Kidney epithelial cell (primary cell): ENCODE data around the gene FRMPD2. TPM values are rescaled to one million over a fixed set of nuclear protein-coding genes. Genes with fewer than 3 reads are reported as not detected.
"Not testable (repeated sequence)": the region's sequence is repeated elsewhere in the genome, so short reads cannot be mapped to it uniquely, and the experiment has no call there.

Experiments
- DNase-seq: peaks from one replicate; pipeline ENCODE4 v3.0.0-alpha.2; 2010; ENCODE audit warnings: low read depth
- H3K27me3 ChIP-seq: 2 replicates; pipeline ENCODE4 v1.6.0; 2011; ENCODE audit warnings: low read length; ENCODE audit not compliant: control insufficient read depth, insufficient read depth
- H3K36me3 ChIP-seq: 2 replicates; pipeline ENCODE4 v1.5.1; 2011; ENCODE audit warnings: low read length; ENCODE audit not compliant: control insufficient read depth, insufficient read depth
- H3K4me3 ChIP-seq: 2 replicates; pipeline ENCODE4 v1.5.1; 2011; ENCODE audit warnings: low read depth, mild to moderate bottlenecking, control low read depth, low read length
- CTCF ChIP-seq: IDR thresholded peaks from 2 replicates; pipeline ENCODE4 v1.5.1; 2011; ENCODE audit warnings: mild to moderate bottlenecking, moderate library complexity, low read length, control low read depth, inconsistent platforms; ENCODE audit not compliant: insufficient read depth, poor library complexity, severe bottlenecking
- total RNA-seq: library from RNA; depleted of rRNA; stranded (reverse); fragments of >200 nt; gene quantifications from 2 replicates; pipeline ENCODE4 v1.2.3, GENCODE V29; 2015

The FRMPD2 gene
- total RNA-seq, 1 donor from 2014 or later = 0.42 TPM

- H3K36me3 ChIP-seq = no peaks in the 10 kb centered on the region
- H3K27me3 ChIP-seq = peaks cover 9% of the 10 kb centered on the region
- no peak overlapping the region for H3K4me3 ChIP-seq
- no peak for DNase-seq
- TF ChIP-seq CTCF = no peak
These were observed 11.9 kb upstream of the FRMPD2 start for GRCh38 chr10:48286356-48286755.

DNA sequence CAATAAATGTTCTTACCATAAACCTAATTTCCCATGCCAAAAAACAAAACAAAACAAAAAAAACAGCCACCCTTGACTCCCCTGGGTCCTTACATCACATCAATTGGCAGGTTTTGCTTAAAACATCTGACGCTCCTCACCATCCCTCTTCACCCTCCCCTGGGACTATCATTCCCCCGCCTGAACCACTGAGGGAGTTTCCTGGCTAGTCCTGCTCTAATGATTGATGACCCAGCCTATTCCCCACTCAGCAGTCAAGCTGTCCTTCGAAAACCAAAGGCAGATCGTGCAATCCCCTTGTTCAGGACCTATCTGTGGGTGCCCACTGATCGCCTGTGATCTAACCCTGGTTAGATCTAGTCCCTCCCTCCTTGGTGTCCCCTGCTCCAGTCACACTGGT, 11.2 kb upstream of the FRMPD2 start:
- TF ChIP-seq CTCF = no peak
- peaks cover 9% of the 10 kb centered on the region for H3K27me3 ChIP-seq
- H3K36me3 ChIP-seq = no peaks in the 10 kb centered on the region
- no peak for DNase-seq
- H3K4me3 ChIP-seq = no peak overlapping the region

DNA sequence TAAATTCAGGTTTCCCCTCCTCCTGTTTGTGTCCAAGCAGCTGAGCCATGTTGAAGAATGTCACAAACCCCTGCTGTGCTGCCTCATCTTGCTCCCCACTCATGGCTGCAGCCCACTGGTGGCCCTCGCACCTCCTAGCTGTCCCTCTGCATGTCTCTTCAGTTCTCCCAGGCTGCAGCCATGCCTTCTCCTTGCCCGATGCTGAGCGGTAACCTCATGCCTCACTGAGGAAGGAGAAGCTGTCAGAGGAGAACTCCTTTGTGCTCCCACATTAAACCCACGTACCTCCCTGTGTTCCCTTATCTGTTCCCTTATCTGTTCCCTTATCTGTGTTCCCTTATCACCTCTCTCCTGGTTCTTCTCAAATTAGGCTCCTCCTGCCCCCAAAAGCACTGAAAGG, 10.3 kb upstream of the FRMPD2 start:
- no peak for DNase-seq

DNA sequence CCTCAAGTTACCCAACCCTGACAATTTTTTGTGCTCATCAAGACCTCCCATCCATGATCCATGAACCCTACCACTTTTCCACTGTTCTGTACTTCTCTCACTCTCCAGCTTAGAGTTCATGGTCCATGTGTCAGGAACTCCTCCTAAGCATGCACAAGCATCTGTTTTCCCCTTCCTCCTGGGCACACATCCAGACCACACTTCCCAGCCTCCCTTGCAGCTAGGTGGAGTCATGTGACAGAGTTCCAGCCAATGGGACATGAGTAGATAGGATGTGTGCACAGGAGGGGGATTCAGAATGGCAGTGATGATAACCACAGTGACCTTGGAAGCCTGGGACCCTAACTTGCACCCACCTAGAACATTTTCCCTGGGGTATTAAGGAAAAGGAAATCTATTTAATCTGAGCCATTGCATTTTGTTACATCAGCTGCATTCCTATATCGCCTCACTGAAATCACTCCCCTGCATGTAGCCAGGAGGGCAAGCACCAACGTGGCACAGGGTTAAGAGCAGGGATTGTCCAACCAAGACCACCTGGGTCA, 9.6 kb upstream of the FRMPD2 start:
- Histone ChIP-seq H3K4me3 (no peak overlapping the region), H3K36me3 (no peaks in the 10 kb centered on the region), H3K27me3 (peaks cover 11% of the 10 kb centered on the region)
- no peak for TF ChIP-seq CTCF
- DNase-seq = no peak

More for the DNA sequence above, 10.3 kb upstream of the FRMPD2 start:
- no peak for TF ChIP-seq CTCF
- H3K4me3 ChIP-seq = no peak overlapping the region
- H3K27me3 ChIP-seq = peaks cover 9% of the 10 kb centered on the region
- no peaks in the 10 kb centered on the region for H3K36me3 ChIP-seq

- no peak for TF ChIP-seq CTCF
These were observed 8.3 kb upstream of the FRMPD2 start for GRCh38 chr10:48282829-48283228.

GRCh38 chr10:48281697-48282096, 7.2 kb upstream of the FRMPD2 start:
- not testable (repeated sequence) for H3K36me3 ChIP-seq, DNase-seq, H3K4me3 ChIP-seq
- peaks cover 12% of the 10 kb centered on the region for H3K27me3 ChIP-seq

More at GRCh38 chr10:48282829-48283228, 8.3 kb upstream of the FRMPD2 start:
- Histone ChIP-seq H3K27me3 (peaks cover 12% of the 10 kb centered on the region), H3K4me3 (no peak overlapping the region), H3K36me3 (no peaks in the 10 kb centered on the region)
- no peak for DNase-seq
